ENCODE data around the gene NCKAP5. TPM values are rescaled to one million over a fixed set of nuclear protein-coding genes. Genes with fewer than 3 reads are reported as not detected.

The NCKAP5 gene
- polyA plus RNA-seq, 3 donors: not detected

DNA sequence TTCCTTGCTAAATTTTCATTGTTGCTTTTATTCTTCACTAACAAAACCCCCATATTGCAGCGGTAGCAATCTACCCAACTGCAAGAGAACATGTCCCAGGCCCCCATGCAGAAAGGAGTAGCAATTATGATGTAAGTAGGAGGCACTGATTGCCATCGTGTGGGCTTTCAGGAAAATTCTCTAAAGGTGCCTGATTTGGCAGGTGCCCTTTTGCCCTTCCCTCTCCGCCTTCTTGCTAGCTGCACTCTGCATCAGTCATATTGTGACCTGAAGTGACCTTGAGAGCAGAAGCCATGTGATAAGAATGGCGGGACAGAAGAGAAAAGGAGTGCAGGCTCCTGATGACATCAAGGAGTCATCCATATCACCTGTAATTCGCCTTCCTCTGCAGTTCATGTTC, 112.1 kb downstream of the NCKAP5 start:
- no peak overlapping the region for H3K4me3 Mint-ChIP-seq
- Histone ChIP-seq H2AFZ (ENCODE audit: insufficient read depth, low read depth, low read length, poor library complexity, severe bottlenecking) (no peak overlapping the region), H3K9ac (ENCODE audit: insufficient read depth, low read length, poor library complexity, severe bottlenecking) (no peak overlapping the region), H3K79me2 (ENCODE audit: insufficient read depth, low read length) (no peaks in the 10 kb centered on the region), H3K4me3 (replicated peaks in 1 of 3; ENCODE audit: low read depth in 2 of 3, low read length in 3 of 3) (no peak overlapping the region), H3K27me3 (ENCODE audit: control insufficient read depth in 2 of 2, insufficient read depth in 2 of 2, low read length in 2 of 2) (no peaks in the 10 kb centered on the region), H3K36me3 (replicated peaks in 1 of 2; ENCODE audit: control insufficient read depth in 1 of 2, insufficient read depth in 2 of 2, low read length in 2 of 2) (no peaks in the 10 kb centered on the region), H3K4me1 (ENCODE audit: control insufficient read depth in 1 of 2, insufficient read depth in 2 of 2, low read length in 2 of 2) (no peaks in the 10 kb centered on the region), H4K20me1 (ENCODE audit: insufficient read depth, low read length) (no peaks in the 10 kb centered on the region), H3K9me3 (replicated peaks in 1 of 2; ENCODE audit: control insufficient read depth in 1 of 2, insufficient read depth in 1 of 2, low read length in 2 of 2) (no peaks in the 10 kb centered on the region), H3K4me2 (replicated peaks; ENCODE audit: extremely low read depth, low read length, poor library complexity, severe bottlenecking) (no peak overlapping the region), H3K27ac (ENCODE audit: low read depth in 1 of 2, low read length in 2 of 2) (no peak overlapping the region)
- no peaks in the 10 kb centered on the region for H3K27me3 Mint-ChIP-seq (ENCODE audit: low read depth in 3 of 3)
- no peaks in the 10 kb centered on the region for H3K4me1 Mint-ChIP-seq
- no peak for TF ChIP-seq CTCF (IDR thresholded peaks at IDR 0.05)
- no peak overlapping the region for H3K27ac Mint-ChIP-seq
- H3K36me3 Mint-ChIP-seq: no peaks in the 10 kb centered on the region
- no peak for DNase-seq
- H3K9me3 Mint-ChIP-seq: peaks cover 0 to 7% (median 0%) of the 10 kb centered on the region in 7 donors
- WGBS (ENCODE audit: insufficient coverage): 62% methylated on average over 2 of the region's 5 CpGs
- intact Hi-C loops (cut with micrococcal nuclease): no loop called here

DNA sequence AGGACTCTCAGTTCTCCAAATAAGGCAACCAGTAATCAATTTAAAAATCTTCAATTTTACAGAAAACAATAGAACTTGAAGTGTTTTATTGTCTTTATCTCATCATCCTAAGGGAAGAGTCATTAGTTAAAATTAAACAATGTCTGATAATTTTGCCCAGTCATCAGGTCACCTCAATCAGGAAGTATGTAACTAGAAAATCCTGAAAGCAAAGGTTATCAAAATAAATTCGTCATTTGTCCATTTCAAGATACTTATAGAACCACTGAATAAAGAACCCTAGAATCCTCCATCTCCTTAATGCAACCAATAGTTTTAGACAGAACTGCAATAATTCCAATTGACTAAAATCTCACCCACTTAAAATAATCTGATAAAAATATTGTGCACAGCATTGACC, 115.2 kb downstream of the NCKAP5 start:
- H3K4me1 Mint-ChIP-seq: no peaks in the 10 kb centered on the region
- H3K27me3 Mint-ChIP-seq (ENCODE audit: low read depth in 3 of 3): no peaks in the 10 kb centered on the region
- H3K27ac Mint-ChIP-seq: no peak overlapping the region
- 80% methylated on average over 1 of the region's 1 CpG for WGBS (ENCODE audit: insufficient coverage)
- Histone ChIP-seq H4K20me1 (ENCODE audit: insufficient read depth, low read length) (no peaks in the 10 kb centered on the region), H3K4me3 (replicated peaks in 1 of 3; ENCODE audit: low read depth in 2 of 3, low read length in 3 of 3) (no peak overlapping the region), H3K4me2 (replicated peaks; ENCODE audit: extremely low read depth, low read length, poor library complexity, severe bottlenecking) (no peak overlapping the region), H3K79me2 (ENCODE audit: insufficient read depth, low read length) (no peaks in the 10 kb centered on the region), H3K27ac (ENCODE audit: low read depth in 1 of 2, low read length in 2 of 2) (no peak overlapping the region), H3K36me3 (replicated peaks in 1 of 2; ENCODE audit: control insufficient read depth in 1 of 2, insufficient read depth in 2 of 2, low read length in 2 of 2) (no peaks in the 10 kb centered on the region), H2AFZ (ENCODE audit: insufficient read depth, low read depth, low read length, poor library complexity, severe bottlenecking) (no peak overlapping the region), H3K9ac (ENCODE audit: insufficient read depth, low read length, poor library complexity, severe bottlenecking) (no peak overlapping the region), H3K27me3 (ENCODE audit: control insufficient read depth in 2 of 2, insufficient read depth in 2 of 2, low read length in 2 of 2) (no peaks in the 10 kb centered on the region), H3K4me1 (ENCODE audit: control insufficient read depth in 1 of 2, insufficient read depth in 2 of 2, low read length in 2 of 2) (no peaks in the 10 kb centered on the region), H3K9me3 (replicated peaks in 1 of 2; ENCODE audit: control insufficient read depth in 1 of 2, insufficient read depth in 1 of 2, low read length in 2 of 2) (no peaks in the 10 kb centered on the region)
- intact Hi-C loops (cut with micrococcal nuclease): no loop called here
- TF ChIP-seq CTCF (IDR thresholded peaks at IDR 0.05): no peak
- H3K9me3 Mint-ChIP-seq: peaks cover 0 to 5% (median 0%) of the 10 kb centered on the region in 7 donors
- no peak overlapping the region for H3K4me3 Mint-ChIP-seq
- no peak for DNase-seq
- no peaks in the 10 kb centered on the region for H3K36me3 Mint-ChIP-seq
